HCT116 (cell line): ENCODE results near the gene MAP7. TPM values are rescaled to one million over a fixed set of nuclear protein-coding genes. Genes with fewer than 3 reads are reported as not detected.

Experiments used
- ATAC-seq: fragments of 200-7000 bp; cut with Tn5 transposase; 2 replicates; pipeline ENCODE4 v1.9.1; 2020; ENCODE audit warnings: mild to moderate bottlenecking, moderate library complexity
- BruUV-seq: library from RNA; stranded (reverse); fragments of 400-500 nt; replicated peaks from 2 replicates; lab custom pipeline; 2021; lab: Mats Ljungman, UMichigan
- CTCF ChIA-PET: fragments of 300-600 bp; sonication (Branson Sonifier 250); formaldehyde crosslinking; loops from one replicate; lab custom pipeline; 2021; ENCODE audit warnings: antibody characterized with exemption; lab: Charles Lee
- POLR2A ChIA-PET: fragments of 300-600, 350-600 bp; sonication (Branson Sonifier 250); formaldehyde crosslinking; loops from one replicate; lab custom pipeline; 2021; ENCODE audit warnings: antibody characterized with exemption; lab: Charles Lee
- RAD21 ChIA-PET, 2 experiments: fragments of 300-600 bp; sonication (Branson Sonifier 250); formaldehyde crosslinking; loops; one replicate each; lab custom pipeline; 2023; ENCODE audit warnings: low total read pairs in 2 of 2; ENCODE audit not compliant: uncharacterized antibody in 2 of 2, unreplicated experiment in 2 of 2, low non-redundant PET in 1 of 2; lab: Charles Lee
- DNase-seq: peaks from one replicate; pipeline ENCODE4 v3.0.0-alpha.2; 2010; ENCODE audit warnings: low read depth, low spot score
- H2AFZ ChIP-seq: fragments of 200-600 bp; shearing (Covaris generic), sonication (generic); 2 replicates; pipeline ENCODE4 v1.6.1; 2017; ENCODE audit warnings: low read depth, mixed run types, mixed read lengths, antibody characterized with exemption, low read length; ENCODE audit not compliant: poor library complexity, severe bottlenecking
- H3K27ac ChIP-seq: 2 replicates; pipeline ENCODE4 v1.5.1; 2012; ENCODE audit warnings: low read depth, low read length
- H3K27me3 ChIP-seq: fragments of 200-600 bp; sonication (generic); 2 replicates; pipeline ENCODE4 v1.6.1; 2016; ENCODE audit warnings: mixed run types, low read length, mixed read lengths; ENCODE audit not compliant: insufficient read depth
- H3K36me3 ChIP-seq, 2 experiments: fragments of 200-500 bp in 1 of 2; fragments of 200-600 bp in 1 of 2; sonication (Bioruptor generic) in 1 of 2; sonication (generic) in 1 of 2; 2 replicates each; pipeline versions ENCODE4 v1.5.1 to v1.6.1; 2014 to 2016; ENCODE audit warnings: low read length in 2 of 2, inconsistent platforms in 1 of 2, mixed read lengths in 1 of 2, mixed run types in 1 of 2; ENCODE audit not compliant: insufficient read depth in 2 of 2, control insufficient read depth in 1 of 2
- H3K4me1 ChIP-seq, 2 experiments: fragments of 200-600 bp in 1 of 2; sonication (generic) in 1 of 2; 2 replicates each; pipeline versions ENCODE4 v1.5.1 to v1.6.1; 2012 to 2017; ENCODE audit warnings: low read length in 2 of 2, inconsistent platforms in 1 of 2, mild to moderate bottlenecking in 1 of 2, mixed read lengths in 1 of 2, mixed run types in 1 of 2, moderate library complexity in 1 of 2; ENCODE audit not compliant: insufficient read depth in 2 of 2, control insufficient read depth in 1 of 2
- H3K4me2 ChIP-seq: fragments of 200-600 bp; sonication (generic); 2 replicates; pipeline ENCODE4 v1.6.1; 2017; ENCODE audit warnings: mixed run types, low read length, mixed read lengths
- H3K4me3 ChIP-seq, 2 experiments: fragments of 200-600 bp in 1 of 2; sonication (generic) in 1 of 2; replicated peaks in 1 of 2; 2 replicates each; pipeline ENCODE4 v1.5.1; 2011 to 2016; ENCODE audit warnings: low read length in 2 of 2, control low read depth in 1 of 2, low read depth in 1 of 2, mild to moderate bottlenecking in 1 of 2, mixed read lengths in 1 of 2, mixed run types in 1 of 2
- H3K79me2 ChIP-seq: fragments of 200-600 bp; sonication (generic); 2 replicates; pipeline ENCODE4 v1.6.1; 2017; ENCODE audit warnings: mild to moderate bottlenecking, mixed run types, low read length, moderate library complexity, mixed read lengths; ENCODE audit not compliant: insufficient read depth
- H3K9ac ChIP-seq: fragments of 200-600 bp; sonication (generic); 2 replicates; pipeline ENCODE4 v1.6.1; 2016; ENCODE audit warnings: low read length, mixed read lengths
- H3K9me2 ChIP-seq: fragments of 200-600 bp; sonication (generic), shearing (Covaris generic); 2 replicates; pipeline ENCODE4 v1.6.1; 2017; ENCODE audit warnings: mixed run types, mild to moderate bottlenecking, moderate library complexity; ENCODE audit not compliant: insufficient read depth
- H3K9me3 ChIP-seq, 2 experiments: fragments of 200-500 bp in 1 of 2; fragments of 200-600 bp in 1 of 2; sonication (Bioruptor generic) in 1 of 2; sonication (generic) in 1 of 2; 2 replicates each; pipeline ENCODE4 v1.6.1; 2014 to 2017; ENCODE audit warnings: low read length in 2 of 2, mixed read lengths in 2 of 2, inconsistent platforms in 1 of 2, low read depth in 1 of 2, mild to moderate bottlenecking in 1 of 2, mixed run types in 1 of 2, moderate library complexity in 1 of 2; ENCODE audit not compliant: control insufficient read depth in 1 of 2, insufficient read depth in 1 of 2
- H4K20me1 ChIP-seq: fragments of 200-600 bp; sonication (generic), shearing (Covaris generic); 2 replicates; pipeline ENCODE4 v1.6.1; 2017; ENCODE audit warnings: mixed run types, mild to moderate bottlenecking, moderate library complexity; ENCODE audit not compliant: insufficient read depth
- EZH2 ChIP-seq: fragments of 200-600 bp; sonication (generic); IDR thresholded peaks from 2 replicates; pipeline ENCODE4 v1.6.1; 2017; ENCODE audit warnings: antibody characterized with exemption, mixed run types
- EZH2phosphoT487 ChIP-seq: fragments of 200-600 bp; IDR thresholded peaks from 2 replicates; pipeline ENCODE4 v1.6.1; 2018; ENCODE audit warnings: antibody characterized with exemption, borderline replicate concordance
- FOSL1 ChIP-seq: IDR thresholded peaks from 2 replicates; pipeline ENCODE4 v1.6.1; 2012; ENCODE audit warnings: low read depth
- JUND ChIP-seq: IDR thresholded peaks from 2 replicates; pipeline ENCODE4 v1.6.1; 2012
- POLR2A ChIP-seq: IDR thresholded peaks from 2 replicates; pipeline ENCODE4 v1.7.0; 2011; ENCODE audit warnings: borderline replicate concordance; ENCODE audit not compliant: insufficient read depth, insufficient read length; ENCODE audit errors: extremely low read depth
- RAD21 ChIP-seq: IDR thresholded peaks from 2 replicates; pipeline ENCODE4 v1.6.1; 2012; ENCODE audit warnings: low read depth, mild to moderate bottlenecking
- SIN3A ChIP-seq: IDR thresholded peaks from 2 replicates; pipeline ENCODE4 v1.6.1; 2012; ENCODE audit warnings: low read depth
- SRF ChIP-seq: IDR thresholded peaks from 2 replicates; pipeline ENCODE4 v1.6.1; 2012; ENCODE audit warnings: low read depth
- TCF7L2 ChIP-seq: IDR thresholded peaks from 2 replicates; pipeline ENCODE4 v1.7.0; 2011; ENCODE audit warnings: borderline replicate concordance, inconsistent platforms; ENCODE audit not compliant: insufficient read depth, insufficient read length; ENCODE audit errors: extremely low read depth
- YY1 ChIP-seq: IDR thresholded peaks from 2 replicates; pipeline ENCODE4 v1.6.1; 2011; ENCODE audit warnings: low read length, low read depth, moderate library complexity, mild to moderate bottlenecking; ENCODE audit not compliant: insufficient replicate concordance; ENCODE audit errors: extremely low read depth
- ZFX ChIP-seq: fragments of 450-650 bp; IDR thresholded peaks from 2 replicates; pipeline ENCODE4 v1.6.1; 2017
- ZNF274 ChIP-seq: fragments of 200-500 bp; sonication (Bioruptor generic); IDR thresholded peaks from 2 replicates; pipeline ENCODE4 v1.6.1; 2014; ENCODE audit warnings: mild to moderate bottlenecking, low read depth, low read length, inconsistent platforms
- intact Hi-C: fragments of 100-400 bp; cut with micrococcal nuclease; formaldehyde crosslinking; loops from 2 replicates; pipeline ENCODE4 v1.10.0; 2022
- total RNA-seq: library from RNA; stranded (reverse); gene quantifications from one replicate; pipeline ENCODE4 v1.2.1, GENCODE V29; 2021; ENCODE audit not compliant: unreplicated experiment
- TF ChIP-seq, protein P1 (sequence below): IDR thresholded peaks from 2 replicates; pipeline ENCODE4 v1.6.1; 2012; ENCODE audit warnings: low read depth

The MAP7 gene
- total RNA-seq, 1 experiment from 2014 or later = 35.5 TPM

DNA sequence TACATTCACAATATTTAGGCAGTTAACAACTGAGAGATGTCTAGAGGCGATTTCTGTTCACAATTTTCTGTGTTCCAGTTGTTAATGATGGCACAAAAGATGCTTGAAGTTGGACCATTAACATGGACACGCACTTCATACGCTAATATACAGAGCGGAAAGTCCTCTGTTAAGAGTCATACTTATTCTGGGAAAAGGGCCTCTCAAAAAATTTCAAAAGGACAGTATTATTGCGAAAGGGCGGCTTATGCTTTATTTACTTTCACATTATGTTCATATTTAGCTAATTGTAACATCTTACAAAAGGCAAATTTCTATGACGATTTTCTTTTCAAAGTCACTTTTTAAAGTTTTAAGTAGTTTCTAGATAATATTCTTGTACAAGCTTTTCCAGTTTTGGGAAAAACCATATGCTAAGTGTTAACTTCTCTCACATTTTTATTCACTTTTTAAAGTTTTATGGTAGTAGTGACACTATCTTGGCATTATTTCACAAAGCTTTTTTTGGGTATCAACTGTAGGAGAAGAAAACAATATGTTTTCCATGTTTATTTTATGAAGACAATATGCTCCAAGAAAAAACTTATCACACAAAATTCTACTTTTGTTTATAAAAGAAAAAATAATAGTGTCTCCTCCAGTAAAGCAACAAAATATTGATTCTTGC is 62.3 kb downstream of the MAP7 start:
- H3K27ac ChIP-seq = no peak overlapping the region

More for the DNA sequence above, 62.3 kb downstream of the MAP7 start:
- Histone ChIP-seq H3K9me3 (no peaks in the 10 kb centered on the region), H3K4me1 (peaks cover 0 to 7% of the 10 kb centered on the region in 2 experiments; a peak in 2 of 4 replicates), H3K4me3 (no peak overlapping the region), H3K4me2 (no peak overlapping the region), H3K9ac (no peak overlapping the region), H4K20me1 (no peaks in the 10 kb centered on the region), H3K9me2 (no peaks in the 10 kb centered on the region), H3K36me3 (no peaks in the 10 kb centered on the region), H2AFZ (no peak overlapping the region), H3K79me2 (peaks cover 5% of the 10 kb centered on the region; the same call in 1 of the 2 replicates), H3K27me3 (no peaks in the 10 kb centered on the region)
- intact Hi-C loops = no loop called here
- DNase-seq (no peak), ATAC-seq (no peak)
- POLR2A ChIA-PET = no interaction called here
- CTCF ChIA-PET = no interaction called here
- BruUV-seq = no TSS peak
- TF ChIP-seq, protein P1, sequence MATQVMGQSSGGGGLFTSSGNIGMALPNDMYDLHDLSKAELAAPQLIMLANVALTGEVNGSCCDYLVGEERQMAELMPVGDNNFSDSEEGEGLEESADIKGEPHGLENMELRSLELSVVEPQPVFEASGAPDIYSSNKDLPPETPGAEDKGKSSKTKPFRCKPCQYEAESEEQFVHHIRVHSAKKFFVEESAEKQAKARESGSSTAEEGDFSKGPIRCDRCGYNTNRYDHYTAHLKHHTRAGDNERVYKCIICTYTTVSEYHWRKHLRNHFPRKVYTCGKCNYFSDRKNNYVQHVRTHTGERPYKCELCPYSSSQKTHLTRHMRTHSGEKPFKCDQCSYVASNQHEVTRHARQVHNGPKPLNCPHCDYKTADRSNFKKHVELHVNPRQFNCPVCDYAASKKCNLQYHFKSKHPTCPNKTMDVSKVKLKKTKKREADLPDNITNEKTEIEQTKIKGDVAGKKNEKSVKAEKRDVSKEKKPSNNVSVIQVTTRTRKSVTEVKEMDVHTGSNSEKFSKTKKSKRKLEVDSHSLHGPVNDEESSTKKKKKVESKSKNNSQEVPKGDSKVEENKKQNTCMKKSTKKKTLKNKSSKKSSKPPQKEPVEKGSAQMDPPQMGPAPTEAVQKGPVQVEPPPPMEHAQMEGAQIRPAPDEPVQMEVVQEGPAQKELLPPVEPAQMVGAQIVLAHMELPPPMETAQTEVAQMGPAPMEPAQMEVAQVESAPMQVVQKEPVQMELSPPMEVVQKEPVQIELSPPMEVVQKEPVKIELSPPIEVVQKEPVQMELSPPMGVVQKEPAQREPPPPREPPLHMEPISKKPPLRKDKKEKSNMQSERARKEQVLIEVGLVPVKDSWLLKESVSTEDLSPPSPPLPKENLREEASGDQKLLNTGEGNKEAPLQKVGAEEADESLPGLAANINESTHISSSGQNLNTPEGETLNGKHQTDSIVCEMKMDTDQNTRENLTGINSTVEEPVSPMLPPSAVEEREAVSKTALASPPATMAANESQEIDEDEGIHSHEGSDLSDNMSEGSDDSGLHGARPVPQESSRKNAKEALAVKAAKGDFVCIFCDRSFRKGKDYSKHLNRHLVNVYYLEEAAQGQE = no peak
- TF ChIP-seq ZFX (no peak), ZNF274 (no peak), SIN3A (no peak), TCF7L2 (no peak), EZH2phosphoT487 (no peak), SRF (no peak), FOSL1 (no peak), POLR2A (no peak), EZH2 (no peak), JUND (no peak), RAD21 (no peak), YY1 (no peak)
- TF ChIP-seq, all 23 proteins: peak for 0
- RAD21 ChIA-PET = no interaction called here
